Measurements from ENCODE around the gene ADGRA1.

ADGRA1 gene

DNA sequence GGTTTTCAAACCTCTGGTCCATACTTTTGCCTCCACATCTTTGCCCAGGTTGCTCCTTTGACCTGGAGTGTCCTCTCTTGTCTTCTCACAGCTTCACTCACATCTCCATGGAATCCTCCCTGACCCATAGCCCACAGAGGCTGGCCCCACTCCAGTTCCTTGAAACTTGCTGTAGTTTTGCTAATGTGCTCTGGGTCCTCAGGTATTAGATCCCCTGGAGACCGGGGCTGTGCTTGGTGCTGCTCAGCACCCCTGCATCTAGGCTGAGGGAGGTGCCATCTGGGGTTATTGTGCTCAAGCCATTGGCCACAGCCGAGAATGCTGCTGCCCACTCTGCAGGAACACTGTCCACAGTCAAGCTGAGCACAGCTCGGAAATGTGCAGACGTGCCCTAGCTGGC is 88.8 kb downstream of the ADGRA1 start:
- Histone ChIP-seq H3K9me3 (ENCODE audit: insufficient read depth, low read depth, low read length) (peaks cover 36% of the 10 kb centered on the region; the same call in 1 of the 2 replicates), H3K9ac (ENCODE audit: low read depth, low read length, poor library complexity, severe bottlenecking) (no peak overlapping the region), H3F3A (ENCODE audit: low read depth) (peaks cover 5% of the 10 kb centered on the region; the same call in 1 of the 2 replicates), H3K4me3 (ENCODE audit: low read length, poor library complexity, severe bottlenecking) (no peak overlapping the region), H3K4me1 (ENCODE audit: insufficient read depth, low read length, poor library complexity, severe bottlenecking) (no peaks in the 10 kb centered on the region), H3K79me2 (ENCODE audit: insufficient read depth, low read length) (no peaks in the 10 kb centered on the region), H3K4me2 (ENCODE audit: low read depth, low read length, poor library complexity, severe bottlenecking) (no peak overlapping the region), H3K9me2 (replicated peaks; ENCODE audit: low read depth, low read length) (no peaks in the 10 kb centered on the region), H3K36me3 (ENCODE audit: insufficient read depth, low read length) (no peaks in the 10 kb centered on the region), H3K27me3 (ENCODE audit: insufficient read depth, low read length, poor library complexity, severe bottlenecking) (no peaks in the 10 kb centered on the region), H4K20me1 (ENCODE audit: insufficient read depth, low read length, poor library complexity, severe bottlenecking) (no peaks in the 10 kb centered on the region), H2AFZ (ENCODE audit: low read length) (no peak overlapping the region)
- TF ChIP-seq EZH2phosphoT487 (IDR thresholded peaks at IDR 0.05; ENCODE audit: borderline replicate concordance) = no peak
- TF ChIP-seq, protein P1, sequence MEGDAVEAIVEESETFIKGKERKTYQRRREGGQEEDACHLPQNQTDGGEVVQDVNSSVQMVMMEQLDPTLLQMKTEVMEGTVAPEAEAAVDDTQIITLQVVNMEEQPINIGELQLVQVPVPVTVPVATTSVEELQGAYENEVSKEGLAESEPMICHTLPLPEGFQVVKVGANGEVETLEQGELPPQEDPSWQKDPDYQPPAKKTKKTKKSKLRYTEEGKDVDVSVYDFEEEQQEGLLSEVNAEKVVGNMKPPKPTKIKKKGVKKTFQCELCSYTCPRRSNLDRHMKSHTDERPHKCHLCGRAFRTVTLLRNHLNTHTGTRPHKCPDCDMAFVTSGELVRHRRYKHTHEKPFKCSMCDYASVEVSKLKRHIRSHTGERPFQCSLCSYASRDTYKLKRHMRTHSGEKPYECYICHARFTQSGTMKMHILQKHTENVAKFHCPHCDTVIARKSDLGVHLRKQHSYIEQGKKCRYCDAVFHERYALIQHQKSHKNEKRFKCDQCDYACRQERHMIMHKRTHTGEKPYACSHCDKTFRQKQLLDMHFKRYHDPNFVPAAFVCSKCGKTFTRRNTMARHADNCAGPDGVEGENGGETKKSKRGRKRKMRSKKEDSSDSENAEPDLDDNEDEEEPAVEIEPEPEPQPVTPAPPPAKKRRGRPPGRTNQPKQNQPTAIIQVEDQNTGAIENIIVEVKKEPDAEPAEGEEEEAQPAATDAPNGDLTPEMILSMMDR (conservative IDR thresholded peaks at IDR 0.05; ENCODE audit: low read length) = no peak

DNA sequence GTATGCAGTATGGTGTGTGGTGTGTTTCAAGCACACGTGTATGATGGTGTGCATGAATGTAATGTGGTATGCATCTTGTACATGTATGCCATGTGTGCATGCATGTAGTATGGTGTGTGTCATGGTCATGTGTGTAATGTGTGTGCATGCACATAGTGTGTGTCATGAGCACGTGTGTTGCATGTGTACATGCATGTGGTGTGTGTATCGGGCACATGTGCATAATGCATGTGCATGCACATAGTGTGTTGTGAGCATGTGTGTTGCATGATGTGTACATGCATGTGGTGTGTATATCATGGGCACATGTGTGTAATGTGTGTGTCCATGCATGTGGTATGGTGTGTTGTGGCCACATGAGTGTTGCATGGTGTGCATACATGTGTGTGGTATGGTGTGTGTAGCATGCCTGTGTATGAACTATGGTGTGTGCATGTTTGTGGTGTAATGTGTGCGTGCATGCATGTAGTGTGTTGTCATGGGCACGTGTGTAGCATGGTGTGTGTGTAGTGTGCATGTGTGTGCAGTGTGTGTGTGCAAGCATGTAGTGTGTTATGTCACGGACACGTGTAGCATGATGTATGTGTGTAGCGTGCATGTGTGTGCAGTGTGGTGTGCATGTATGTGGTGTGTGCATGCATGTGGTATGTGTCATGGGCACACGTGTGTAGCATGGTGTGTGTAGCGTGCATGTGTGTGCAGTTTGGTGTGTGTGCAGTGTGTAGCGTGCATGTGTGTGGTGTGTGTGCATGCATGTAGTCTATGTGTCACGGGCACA is 89.8 kb downstream of the ADGRA1 start:
- Histone ChIP-seq H3K27me3 (ENCODE audit: insufficient read depth, low read length, poor library complexity, severe bottlenecking) (no peaks in the 10 kb centered on the region), H3K9me2 (replicated peaks; ENCODE audit: low read depth, low read length) (no peaks in the 10 kb centered on the region), H3K4me1 (ENCODE audit: insufficient read depth, low read length, poor library complexity, severe bottlenecking) (no peaks in the 10 kb centered on the region), H3K9me3 (ENCODE audit: insufficient read depth, low read depth, low read length) (peaks cover 40% of the 10 kb centered on the region; the same call in 1 of the 2 replicates), H4K20me1 (ENCODE audit: insufficient read depth, low read length, poor library complexity, severe bottlenecking) (no peaks in the 10 kb centered on the region), H3F3A (ENCODE audit: low read depth) (peaks cover 5% of the 10 kb centered on the region; the same call in 1 of the 2 replicates), H3K4me3 (ENCODE audit: low read length, poor library complexity, severe bottlenecking) (no peak overlapping the region), H3K79me2 (ENCODE audit: insufficient read depth, low read length) (no peaks in the 10 kb centered on the region), H3K9ac (ENCODE audit: low read depth, low read length, poor library complexity, severe bottlenecking) (no peak overlapping the region), H2AFZ (ENCODE audit: low read length) (no peak overlapping the region), H3K4me2 (ENCODE audit: low read depth, low read length, poor library complexity, severe bottlenecking) (no peak overlapping the region), H3K36me3 (ENCODE audit: insufficient read depth, low read length) (no peaks in the 10 kb centered on the region)
- TF ChIP-seq EZH2phosphoT487 (IDR thresholded peaks at IDR 0.05; ENCODE audit: borderline replicate concordance) = no peak
- TF ChIP-seq, protein P1 (conservative IDR thresholded peaks at IDR 0.05; ENCODE audit: low read length) = no peak

DNA sequence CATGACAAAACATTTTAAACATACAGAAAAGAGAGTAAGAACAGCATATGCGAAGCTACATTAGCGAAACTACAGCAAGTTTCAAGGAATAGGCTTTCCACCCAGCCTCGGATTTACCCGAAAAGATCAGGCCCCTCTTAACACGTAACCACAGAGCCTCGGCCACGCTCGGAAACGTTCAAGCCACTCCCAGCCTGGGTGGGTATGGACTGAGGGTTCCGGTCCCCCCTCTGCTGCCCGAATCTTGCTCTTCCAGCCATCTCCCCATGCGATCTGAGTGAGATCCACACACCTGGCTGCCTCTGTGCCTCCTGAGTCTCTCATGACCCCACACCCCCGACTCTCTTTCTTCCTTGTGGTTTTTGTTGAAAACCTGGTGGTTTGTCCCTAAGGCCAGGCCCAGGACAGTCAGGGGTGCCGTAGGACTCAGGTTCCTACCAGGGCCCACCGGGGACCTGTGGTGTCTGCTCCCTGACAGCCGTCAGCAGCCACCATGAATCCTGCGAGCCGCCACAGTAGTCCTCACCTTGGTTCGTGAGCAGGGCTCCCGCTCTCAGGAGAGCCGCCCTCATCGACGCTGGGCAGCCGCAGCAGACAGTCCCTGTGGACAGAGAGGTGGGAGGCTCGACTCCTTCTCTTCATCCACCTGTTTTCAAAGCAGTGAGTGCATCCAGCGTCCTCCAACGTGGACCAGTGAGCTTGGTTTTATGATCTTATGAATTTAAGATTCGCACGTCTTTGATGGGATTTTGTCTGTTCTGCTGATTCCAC is 90.8 kb downstream of the ADGRA1 start:
- Histone ChIP-seq H4K20me1 (ENCODE audit: insufficient read depth, low read length, poor library complexity, severe bottlenecking) (no peaks in the 10 kb centered on the region), H3K4me2 (ENCODE audit: low read depth, low read length, poor library complexity, severe bottlenecking) (no peak overlapping the region), H3K9ac (ENCODE audit: low read depth, low read length, poor library complexity, severe bottlenecking) (no peak overlapping the region), H3K4me1 (ENCODE audit: insufficient read depth, low read length, poor library complexity, severe bottlenecking) (no peaks in the 10 kb centered on the region), H3F3A (ENCODE audit: low read depth) (peaks cover 5% of the 10 kb centered on the region; the same call in 1 of the 2 replicates), H3K4me3 (ENCODE audit: low read length, poor library complexity, severe bottlenecking) (no peak overlapping the region), H3K9me2 (replicated peaks; ENCODE audit: low read depth, low read length) (no peaks in the 10 kb centered on the region), H3K36me3 (ENCODE audit: insufficient read depth, low read length) (no peaks in the 10 kb centered on the region), H3K9me3 (ENCODE audit: insufficient read depth, low read depth, low read length) (peaks cover 42% of the 10 kb centered on the region; the same call in 1 of the 2 replicates), H3K27me3 (ENCODE audit: insufficient read depth, low read length, poor library complexity, severe bottlenecking) (no peaks in the 10 kb centered on the region), H3K79me2 (ENCODE audit: insufficient read depth, low read length) (no peaks in the 10 kb centered on the region), H2AFZ (ENCODE audit: low read length) (no peak overlapping the region)
- TF ChIP-seq, protein P1 (conservative IDR thresholded peaks at IDR 0.05; ENCODE audit: low read length) = no peak
- no peak for TF ChIP-seq EZH2phosphoT487 (IDR thresholded peaks at IDR 0.05; ENCODE audit: borderline replicate concordance)
